GM19397 (cell line): ENCODE data around the gene OPN5.

Source experiments
- ATAC-seq: cut with Tn5 transposase; IDR thresholded peaks from one replicate; pipeline ENCODE4 v1.9.1; 2021; ENCODE audit warnings: mild to moderate bottlenecking, moderate library complexity; ENCODE audit not compliant: unreplicated experiment

Gene OPN5

DNA sequence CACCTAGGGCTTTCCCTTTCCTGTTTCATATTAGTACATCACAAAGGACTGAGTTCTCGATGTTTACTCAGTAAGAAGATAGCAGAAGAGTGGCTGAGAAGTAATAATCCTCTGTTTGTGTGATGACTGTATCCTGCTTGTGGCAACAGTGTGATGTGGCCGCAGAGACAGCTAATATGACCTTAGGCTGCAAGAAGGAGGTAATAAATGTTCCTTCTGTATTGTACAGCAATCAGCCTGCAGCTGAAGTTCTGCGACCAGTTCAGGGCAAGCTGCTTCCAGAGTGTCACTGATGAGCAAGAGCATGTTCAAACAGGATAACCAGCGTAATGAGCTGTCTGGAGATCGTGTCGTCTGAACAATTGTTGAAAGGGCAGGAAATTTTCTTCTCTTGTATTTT lies 70.9 kb downstream of the OPN5 start:
- no peak for ATAC-seq

DNA sequence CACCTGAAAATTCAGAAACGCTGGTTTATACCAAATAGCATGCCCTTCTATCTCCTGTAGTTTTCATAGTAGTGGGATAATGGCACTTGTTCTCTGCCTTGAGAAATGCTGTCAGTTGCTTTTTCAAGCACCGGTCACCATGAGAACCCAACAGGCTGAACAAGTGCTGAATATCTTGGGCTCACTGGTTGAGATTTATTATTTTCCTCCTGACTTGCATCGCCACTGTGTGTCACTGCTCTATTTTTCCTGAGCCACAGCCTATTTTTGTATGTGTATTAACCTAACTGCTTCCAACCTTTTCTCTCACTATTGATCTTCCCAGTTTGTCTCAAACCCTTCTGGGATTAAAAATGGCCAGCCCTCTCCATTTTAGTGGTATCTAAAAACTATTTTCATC lies 71.9 kb downstream of the OPN5 start:
- ATAC-seq = no peak

DNA sequence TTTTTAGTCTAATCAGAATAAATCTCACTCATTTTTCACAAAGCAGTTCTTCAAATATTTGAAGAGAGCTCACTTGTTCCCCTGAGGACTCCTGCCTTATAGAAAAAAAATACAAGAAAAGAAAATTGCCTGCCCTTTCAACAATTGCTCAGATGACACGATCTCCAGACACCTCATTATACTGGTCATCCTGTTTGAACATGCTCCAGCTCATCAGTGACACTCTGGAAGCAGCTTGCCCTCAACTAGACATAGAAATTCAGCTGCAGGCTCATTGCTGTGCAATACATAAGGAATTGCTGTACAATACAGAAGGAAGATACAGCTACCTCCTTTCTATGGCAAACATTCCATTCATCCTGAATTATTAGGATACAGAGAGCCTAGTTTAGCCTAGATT lies 73.1 kb downstream of the OPN5 start:
- ATAC-seq = no peak

DNA sequence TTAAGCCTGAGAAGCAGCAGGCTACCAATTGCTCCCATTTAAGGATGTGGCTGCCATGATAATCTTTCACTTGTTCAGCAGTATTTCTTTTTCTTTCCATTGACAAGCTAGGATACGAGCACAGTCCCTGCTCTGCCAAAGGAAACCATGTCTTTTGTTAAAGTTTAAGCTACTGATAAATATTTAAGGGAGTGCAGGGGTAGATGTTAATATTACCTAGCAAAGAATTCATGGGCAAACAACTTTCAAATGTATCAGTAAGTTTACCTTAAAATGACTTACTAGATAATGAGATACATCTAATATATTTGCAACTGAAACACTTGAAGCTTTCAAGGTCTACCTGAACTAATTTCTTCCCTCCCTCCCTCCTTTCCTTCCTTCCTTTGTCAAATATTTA lies 77.3 kb downstream of the OPN5 start:
- no peak for ATAC-seq

DNA sequence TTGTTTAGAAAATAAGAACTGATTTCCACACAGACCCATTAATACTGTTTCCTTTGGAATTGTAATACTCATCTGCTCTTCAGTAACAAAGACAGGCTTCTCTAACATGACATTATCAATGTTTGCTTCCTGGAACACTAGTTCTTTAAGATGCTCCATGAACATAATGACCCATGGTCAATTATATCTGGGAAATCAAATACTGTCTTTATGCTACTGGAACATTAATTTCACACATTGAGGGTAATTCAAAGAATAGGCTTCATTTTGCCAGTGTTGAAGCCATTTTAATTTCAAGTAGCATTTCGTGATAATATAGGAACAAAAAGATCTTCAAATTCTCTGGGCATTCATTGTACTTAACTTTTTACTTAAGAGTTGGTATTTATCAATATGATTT lies 80.9 kb downstream of the OPN5 start:
- ATAC-seq = no peak

DNA sequence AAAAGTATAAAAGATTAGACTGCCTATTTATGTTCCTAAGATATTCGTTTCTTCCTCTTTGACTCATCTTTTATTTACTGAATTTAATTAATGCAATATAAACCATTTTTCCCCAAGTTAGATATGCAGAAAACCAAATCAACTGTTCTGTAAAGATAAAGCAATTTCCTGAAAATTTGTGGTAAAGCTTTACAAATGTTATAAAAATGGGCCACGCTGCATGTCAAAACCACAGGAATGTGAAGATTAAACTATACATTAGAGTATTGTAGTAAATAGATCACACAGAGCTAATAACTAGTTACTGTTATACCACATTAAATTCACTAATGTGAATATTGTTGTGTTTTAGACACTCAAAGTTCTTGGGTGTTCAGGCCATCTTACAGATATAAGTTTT lies 83.4 kb downstream of the OPN5 start:
- no peak for ATAC-seq

DNA sequence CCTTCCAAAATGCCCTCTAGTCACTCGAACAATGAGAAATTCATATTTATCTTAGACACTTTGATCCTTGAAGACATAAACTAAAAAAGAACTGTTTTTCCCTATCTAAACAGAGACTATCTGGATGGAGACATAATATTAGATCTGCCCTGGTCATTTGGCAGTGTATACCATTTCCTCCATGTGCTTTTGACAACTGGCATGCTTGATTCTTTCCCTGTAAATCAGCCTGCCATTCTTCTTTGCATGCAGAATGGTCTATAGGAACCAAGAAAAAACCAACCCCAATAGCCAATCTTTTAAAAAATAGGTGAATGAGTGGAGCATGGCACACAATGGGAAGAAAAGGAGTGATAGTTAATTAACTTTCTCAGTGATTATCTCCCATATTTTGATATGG lies 93.8 kb downstream of the OPN5 start:
- ATAC-seq = no peak
